GM21515 (cell line): ENCODE measurements around the gene SOWAHD.
"Not testable (repeated sequence)": the region's sequence is repeated elsewhere in the genome, so short reads cannot be mapped to it uniquely, and the experiment has no call there.

ENCODE experiments used
- ATAC-seq: cut with Tn5 transposase; IDR thresholded peaks from one replicate; pipeline ENCODE4 v1.9.1; 2021; ENCODE audit not compliant: unreplicated experiment

SOWAHD gene

DNA sequence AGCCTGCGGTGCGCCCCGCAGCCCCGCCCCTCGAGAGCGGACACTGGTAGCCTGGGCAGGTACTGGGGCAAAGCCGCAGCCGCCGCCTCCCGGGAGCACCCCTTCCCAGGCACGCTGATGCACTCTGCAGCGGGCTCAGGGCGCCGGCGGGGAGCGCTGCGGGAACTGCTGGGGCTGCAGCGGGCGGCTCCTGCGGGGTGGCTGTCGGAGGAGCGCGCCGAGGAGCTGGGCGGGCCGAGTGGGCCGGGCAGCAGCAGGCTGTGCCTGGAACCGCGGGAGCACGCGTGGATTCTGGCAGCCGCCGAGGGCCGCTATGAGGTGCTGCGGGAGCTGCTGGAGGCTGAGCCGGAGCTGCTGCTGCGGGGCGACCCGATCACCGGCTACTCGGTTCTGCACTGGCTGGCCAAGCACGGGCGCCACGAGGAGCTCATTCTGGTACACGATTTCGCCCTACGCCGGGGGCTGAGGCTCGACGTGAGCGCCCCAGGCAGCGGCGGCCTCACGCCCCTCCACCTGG is 401 bp downstream of the SOWAHD start:
- no peak for ATAC-seq

DNA sequence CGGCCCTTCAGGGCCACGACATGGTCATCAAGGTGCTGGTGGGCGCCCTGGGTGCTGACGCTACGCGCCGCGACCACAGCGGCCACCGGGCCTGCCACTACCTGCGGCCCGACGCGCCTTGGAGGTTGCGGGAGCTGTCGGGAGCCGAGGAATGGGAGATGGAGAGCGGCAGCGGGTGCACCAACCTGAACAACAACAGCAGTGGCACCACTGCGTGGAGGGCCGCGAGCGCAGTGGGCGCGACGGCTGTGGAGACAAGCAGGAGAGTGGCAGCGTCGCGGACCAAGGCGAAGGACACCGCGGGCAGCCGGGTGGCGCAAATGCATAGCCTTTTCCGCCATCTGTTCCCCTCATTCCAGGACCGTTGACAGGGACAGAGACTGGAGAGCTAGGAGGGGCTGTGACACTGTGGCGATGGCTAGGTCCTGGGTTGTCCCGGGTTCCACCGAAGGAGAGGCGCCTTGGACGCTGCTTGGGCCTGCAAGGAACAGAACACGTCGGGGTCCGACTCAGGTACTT is 919 bp downstream of the SOWAHD start:
- no peak for ATAC-seq

DNA sequence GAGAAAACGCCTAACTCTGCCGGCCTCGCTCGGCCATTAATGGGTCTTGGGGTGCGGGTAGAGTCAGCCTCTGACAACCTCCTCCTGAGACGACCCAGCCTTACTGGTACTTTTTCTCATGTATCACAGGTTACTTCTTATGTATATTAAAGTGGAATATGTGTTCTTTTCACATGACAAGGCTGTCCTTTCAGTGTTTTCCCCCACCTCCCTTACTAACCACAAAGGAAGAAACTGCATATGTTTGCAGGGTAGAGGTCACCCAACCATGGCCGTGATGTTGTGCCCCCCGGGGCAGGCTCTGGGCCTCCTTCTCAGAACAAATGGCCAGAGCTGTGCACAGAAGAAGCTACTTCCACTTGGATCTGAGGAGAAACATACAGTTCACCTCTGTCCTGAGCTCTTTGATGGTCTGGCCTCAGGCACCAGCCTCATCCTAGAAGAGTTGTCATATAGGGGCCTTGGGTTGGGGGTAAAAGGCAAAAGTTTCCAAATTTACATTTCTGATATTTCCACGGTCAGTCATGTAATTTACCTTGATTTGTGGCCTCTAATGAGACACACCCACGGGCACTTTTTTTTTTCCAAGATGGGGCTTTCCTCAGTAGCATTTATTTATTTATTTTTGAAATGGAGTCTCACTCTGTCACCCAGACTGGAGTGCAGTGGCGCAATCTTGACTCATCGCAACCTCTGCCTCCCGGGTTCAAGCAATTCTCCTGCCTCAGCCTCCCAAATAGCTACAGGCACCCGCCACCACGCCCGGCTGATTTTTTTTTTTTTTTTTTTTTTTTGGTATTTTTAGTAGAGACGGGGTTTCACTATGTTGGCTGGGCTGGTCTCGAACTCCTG is 1.9 kb downstream of the SOWAHD start:
- no peak for ATAC-seq

DNA sequence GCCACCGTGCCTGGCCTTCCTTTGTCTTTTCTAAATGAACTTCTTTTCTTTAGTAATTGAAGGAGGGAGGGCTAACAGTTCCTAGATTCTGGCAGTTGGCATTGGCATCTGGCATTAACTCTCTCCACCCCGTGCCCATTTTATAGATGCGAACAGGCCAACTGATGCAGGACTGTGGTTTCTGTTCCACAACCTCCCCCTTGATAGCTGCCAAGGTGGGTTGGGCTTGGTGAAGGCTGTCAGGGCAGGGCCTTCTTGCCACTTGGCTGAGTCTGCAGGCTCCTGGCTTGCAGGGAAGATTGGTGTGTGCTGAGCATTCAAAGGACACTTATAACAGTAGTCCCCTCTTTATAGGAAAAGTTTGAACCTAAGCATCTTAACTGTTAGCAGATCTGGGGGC is 4.3 kb downstream of the SOWAHD start:
- no peak for ATAC-seq

DNA sequence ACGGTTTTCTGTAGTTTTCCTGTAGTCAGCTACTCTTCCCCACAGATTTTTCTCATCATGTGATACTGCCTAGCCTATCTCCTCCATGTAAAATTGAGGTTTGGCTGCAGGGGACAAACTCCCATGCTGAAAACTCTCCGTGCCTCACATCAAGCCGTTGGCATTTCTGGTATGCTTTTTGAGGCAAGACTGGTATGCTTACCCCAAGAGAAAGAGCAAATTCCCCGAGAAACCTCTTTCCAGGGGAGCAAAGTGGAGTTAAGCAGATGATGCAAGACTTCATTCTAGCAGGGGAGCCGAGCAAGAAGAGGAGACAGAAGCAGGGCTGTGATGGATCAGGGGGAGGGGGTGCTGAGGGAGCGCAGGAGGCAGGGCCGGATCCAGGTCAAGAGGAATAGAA is 4.8 kb downstream of the SOWAHD start:
- ATAC-seq, result no peak

DNA sequence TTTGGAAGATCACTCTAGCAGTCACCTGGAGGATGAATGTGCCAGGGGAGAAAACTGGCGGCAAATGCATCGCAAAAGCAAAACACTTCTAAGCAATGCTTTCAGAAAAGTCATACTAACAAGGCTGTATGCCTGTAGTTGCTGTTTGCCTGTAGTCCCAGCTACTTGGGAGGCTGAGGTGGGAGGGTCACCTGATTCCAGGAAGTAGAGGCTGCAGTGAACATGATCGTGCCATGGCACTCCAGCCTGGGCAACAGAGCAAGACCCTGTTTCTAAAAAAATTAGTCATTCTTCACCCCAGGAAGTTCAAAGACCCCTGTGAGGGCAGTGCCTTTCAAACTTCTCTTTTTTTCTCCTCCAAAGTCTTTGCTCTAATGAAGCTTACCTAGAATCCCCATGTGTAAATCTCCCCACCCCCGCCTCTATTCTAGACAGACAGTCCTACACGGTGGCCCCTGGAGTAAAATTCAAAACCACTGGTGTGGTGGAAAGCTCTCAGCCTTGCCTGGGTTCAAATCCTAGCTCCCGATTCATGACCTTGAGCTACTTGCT is 5.5 kb downstream of the SOWAHD start:
- ATAC-seq, result no peak

DNA sequence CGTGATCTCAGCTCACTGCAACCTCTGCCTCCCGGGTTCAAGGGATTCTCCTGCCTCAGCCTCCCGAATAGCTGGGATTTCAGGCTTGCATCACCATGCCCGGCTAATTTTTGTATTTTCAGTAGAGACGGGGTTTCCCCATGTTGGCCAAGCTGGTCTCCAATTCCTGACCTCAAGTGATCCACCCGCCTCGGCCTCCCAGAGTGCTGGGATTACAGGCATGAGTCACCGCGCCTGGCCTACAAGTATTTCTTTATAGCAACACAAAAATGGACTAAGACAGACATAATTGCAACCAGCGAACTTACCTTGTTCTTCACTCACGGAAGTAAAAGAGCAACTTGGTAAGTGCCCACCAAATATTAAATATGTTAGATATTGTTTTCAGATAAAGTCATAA is 10.0 kb downstream of the SOWAHD start:
- ATAC-seq, result not testable (repeated sequence)

DNA sequence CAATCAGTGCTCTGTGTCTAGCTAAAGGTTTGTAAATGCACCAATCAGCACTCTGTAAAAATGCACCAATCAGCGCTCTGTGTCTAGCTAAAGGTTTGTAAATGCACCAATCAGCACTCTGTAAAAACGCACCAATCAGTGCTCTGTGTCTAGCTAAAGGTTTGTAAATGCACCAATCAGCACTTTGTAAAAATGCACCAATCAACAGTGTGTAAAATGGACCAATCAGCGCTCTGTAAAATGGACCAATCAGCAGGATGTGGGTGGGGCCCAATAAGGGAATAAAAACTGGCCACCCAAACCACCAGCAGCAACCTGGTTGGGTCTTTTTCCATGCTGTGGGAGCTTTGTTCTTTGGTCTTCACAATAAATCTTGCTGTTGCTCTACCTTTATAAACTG is 11.0 kb downstream of the SOWAHD start:
- not testable (repeated sequence) for ATAC-seq

DNA sequence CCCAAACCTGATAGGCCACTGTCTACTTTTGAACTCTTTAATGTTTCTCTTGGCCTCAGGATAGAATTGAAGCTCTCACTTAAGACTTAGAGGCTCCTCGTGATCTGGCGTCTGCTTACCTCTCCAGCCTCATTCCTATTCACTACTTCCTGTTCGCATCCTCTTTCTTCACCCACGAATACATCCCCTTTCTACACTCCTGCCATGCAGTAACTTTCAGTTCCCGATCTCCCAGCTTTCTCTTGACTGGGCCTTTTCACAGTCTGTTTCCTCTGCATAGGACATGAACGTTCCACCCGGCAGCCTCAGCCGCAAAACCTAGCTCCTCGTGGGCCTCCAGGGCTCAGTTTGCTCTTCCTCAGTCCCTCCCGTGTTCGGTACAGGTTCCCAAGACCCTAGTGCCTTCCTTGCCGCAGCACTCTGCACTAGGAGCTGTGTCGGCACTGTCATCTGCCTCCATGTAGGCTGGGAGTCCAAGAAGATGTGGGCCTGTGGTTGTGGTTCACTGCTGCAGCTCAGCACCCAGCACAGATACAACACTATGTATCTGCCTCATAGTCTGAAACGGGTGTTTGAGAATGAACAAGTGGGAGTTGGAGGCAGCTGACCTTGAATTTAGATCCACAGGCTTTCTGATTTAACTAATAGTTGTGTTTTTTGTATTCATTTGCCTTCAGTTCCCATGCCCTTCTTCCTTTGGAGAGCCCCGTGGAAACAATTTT is 17.3 kb downstream of the SOWAHD start:
- ATAC-seq, result no peak

DNA sequence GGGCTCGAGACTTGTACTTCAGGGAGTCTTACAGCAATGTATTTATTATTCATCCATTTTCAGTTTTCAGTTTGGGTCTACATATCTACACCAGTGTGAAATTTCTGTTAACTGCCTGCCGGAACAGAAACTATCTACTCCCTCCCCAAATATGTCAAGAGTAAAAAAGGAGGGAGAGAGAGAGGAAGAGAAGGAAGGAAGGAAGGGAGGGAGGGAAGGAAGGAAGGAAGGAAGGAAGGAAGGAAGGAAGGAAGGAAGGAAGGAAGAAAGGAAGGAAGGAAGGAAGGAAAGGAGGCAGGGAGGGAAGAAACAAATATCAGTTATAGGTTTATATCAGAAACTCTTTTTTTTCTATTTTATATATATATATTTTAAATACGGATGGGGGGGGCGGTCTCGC is 20.4 kb downstream of the SOWAHD start:
- ATAC-seq, result no peak

DNA sequence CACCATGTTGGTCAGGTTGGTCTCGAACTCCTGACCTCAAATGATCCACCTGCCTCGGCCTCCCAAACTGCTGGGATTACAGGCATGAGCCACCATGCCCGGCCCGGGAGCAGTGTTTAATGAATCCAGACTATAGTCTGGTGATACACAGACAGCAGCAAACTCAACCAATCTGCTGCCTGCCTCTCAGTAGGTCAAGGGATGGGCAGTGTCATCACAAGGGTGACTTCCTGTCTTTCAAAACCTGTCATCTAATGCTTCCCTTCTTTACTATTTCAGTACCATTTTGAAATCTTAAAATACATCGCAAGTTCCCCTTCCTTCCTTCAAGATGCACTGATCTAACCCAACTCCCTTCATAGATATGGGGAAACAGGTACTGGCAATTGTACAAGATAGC is 24.6 kb downstream of the SOWAHD start:
- no peak for ATAC-seq

DNA sequence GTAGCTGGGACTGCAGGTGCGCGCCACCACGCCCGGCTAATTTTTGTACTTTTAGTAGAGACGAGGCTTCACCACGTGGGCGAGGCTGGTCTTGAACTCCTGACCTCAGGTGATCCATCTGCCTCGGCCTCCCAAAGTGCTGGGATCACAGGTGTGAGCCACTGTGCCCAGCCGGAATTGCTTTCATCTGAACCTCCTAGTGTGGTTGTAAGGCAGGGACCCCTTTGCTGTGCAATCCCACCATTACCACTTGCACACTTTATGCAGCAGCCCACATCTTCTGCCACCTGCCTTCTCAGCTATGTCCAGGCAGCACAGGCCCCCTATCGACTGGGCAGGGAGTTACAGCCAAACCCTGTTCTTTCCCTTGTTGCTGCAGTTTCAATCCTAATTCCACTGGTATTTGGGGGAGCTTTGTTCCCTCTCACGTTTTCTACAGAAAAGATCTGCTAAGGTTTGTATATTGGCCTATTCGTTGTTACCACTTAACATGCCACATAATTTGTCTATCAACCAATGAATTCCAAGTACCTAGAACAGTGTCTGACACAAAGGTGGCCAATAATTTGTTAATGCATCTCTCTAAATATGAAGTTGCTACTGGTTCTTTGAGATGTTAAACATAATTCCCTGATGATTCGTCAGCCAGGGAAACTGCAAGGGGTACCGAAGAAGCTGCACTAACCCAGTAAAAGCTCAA is 26.5 kb downstream of the SOWAHD start:
- ATAC-seq, result no peak

DNA sequence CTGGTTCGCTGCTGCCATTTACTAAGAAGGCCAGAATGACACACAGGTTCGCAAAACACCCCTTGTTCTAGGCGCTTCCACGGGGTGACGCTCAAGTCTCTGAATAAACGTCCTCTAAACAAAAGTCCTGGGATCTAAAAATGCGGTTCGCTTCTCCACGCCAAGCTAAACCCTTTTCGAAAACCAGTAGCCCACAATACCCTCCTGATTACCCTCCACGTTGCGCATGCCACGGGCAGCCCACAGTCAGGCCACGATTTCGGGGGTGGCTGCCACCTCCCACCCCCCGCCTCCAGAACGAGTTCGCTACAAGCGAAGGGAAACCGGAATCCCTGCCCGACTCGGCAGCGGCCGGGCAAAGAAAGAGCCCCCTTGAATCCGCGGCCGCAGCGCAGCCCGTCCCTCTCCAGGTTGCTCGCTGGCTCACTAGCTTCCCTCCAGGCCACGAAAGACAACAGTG is 32.6 kb downstream of the SOWAHD start:
- ATAC-seq, result peak; percentile 16

DNA sequence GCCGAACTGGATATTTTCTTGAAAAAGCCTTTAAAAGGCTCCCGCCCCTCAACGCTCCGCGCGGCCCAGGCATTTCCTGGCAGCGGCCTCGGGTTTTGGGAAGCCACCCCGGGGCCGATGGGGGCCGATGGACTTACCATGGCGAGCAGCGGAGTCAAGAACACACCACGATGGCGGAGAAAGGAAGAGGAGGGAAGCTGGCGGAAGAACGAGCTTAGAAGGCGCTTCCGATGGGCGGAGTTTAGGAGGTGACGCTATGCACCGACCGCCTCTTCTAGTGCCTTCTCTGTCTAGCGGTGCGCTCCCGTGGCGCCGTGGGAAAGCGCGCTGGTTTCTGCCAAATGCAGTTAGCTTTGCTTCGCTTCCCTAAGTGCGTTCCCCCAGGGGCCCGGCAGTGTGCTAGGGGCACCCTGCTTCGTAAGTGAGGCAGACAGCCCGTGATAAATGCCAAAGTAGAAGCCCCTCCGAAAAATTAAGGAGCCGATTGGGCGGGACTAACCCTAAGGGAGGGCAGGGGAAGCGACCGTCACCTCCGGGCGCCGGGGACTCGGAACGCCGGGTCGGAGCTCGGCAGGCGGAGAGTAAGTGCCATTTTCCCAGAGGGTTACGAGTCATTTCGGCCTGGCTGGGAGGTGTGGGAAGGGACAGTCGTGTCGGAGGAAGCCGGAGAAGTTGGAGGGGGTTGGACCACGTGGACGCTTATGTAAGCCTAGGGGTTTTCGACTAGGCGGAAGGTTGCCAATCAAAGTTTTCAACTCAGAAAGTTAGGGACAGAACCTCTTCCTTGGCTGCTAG is 33.2 kb downstream of the SOWAHD start, which contains the start of gene RPL39:
Gene RPL39, minus strand, starts transcription at position 194 of the 795 bp plus-strand sequence. Its CDS starts 54 bp downstream, at position 140.
- ATAC-seq, result peak; percentile 92

DNA sequence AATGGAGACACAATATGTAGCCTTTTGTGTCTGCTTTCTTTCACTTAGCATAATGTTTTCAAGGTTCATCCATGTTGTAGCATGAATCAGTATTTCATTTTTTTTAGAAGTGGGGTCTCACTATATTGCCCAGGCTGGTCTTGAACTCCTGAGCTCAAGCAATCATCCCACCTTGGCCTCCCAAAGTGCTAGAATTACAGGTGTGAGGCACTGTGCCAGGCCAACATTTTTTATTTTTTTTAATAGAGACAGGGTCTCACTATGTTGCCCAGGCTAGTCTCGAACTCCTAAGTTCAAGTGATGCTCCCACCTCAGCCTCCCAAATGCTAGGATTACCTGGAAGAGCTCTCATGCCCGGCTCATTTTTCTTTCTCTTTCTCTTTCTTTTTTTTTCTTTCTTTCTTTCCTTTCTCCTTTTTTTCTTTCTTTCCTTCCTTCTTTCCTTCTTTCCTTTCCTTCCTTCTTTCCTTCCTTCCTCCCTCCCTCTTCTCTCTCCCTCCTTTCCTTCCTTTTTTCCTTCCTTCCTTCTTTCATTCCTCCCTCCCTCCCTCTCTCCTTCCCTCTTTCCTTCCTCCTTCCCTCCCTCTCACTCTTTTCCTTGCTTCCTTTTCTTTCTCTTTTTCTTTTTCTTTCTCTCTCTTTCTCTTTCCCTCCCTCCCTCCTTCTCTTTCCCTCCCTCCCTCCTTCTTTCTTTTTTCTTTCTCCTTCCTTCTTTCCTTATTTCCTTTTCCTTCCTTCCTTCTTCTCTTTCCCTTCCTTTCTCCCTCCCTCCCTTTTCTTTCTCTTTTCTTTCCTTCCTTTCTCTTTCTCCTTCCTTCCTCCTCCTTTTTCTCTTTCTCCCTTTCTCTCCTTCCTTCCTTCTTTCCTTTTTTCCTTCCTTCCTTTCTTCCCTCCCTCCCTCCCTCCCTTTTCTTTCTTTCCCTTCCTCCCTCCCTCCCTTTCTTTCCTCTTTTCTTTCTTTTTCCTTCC is 43.1 kb downstream of the SOWAHD start:
- no peak for ATAC-seq

DNA sequence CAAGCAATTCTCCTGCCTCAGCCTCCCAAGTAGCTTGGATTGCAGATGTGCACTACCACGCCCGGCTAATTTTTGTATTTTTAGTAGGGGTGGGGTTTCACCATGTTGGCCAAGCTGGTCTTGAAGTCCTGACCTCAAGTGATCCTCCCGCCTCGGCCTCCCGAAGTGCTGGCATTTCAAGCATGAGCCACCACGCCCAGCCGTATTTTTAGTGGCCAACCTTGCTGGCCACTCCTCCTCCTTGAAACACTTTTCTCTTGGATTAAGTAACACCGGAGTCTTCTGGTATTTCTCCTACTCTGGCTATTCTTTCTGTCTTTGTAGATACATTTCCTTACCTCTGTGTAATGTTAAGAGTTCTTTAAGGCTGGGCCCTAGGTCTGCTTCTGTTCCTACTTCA is 44.2 kb downstream of the SOWAHD start:
- no peak for ATAC-seq

DNA sequence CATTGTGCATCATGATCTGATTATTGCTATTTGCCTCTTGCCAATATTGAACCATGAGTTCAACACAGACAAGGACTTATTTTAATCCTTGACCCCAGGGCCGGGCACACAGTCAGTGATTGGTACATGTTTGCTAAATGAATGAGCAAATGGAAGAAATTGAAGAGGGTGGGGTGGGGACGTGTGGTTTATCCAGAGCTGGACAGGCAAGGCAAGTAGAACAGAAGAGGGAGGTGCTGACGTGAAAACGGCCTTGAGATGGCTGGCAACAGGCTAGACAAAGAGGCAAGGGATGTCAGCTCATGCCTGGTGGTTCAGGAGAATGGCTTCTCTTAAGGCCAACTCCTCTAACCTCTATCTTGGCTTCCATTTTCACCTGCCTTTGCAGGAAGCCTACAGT is 50.1 kb downstream of the SOWAHD start:
- ATAC-seq, result not testable (repeated sequence)

DNA sequence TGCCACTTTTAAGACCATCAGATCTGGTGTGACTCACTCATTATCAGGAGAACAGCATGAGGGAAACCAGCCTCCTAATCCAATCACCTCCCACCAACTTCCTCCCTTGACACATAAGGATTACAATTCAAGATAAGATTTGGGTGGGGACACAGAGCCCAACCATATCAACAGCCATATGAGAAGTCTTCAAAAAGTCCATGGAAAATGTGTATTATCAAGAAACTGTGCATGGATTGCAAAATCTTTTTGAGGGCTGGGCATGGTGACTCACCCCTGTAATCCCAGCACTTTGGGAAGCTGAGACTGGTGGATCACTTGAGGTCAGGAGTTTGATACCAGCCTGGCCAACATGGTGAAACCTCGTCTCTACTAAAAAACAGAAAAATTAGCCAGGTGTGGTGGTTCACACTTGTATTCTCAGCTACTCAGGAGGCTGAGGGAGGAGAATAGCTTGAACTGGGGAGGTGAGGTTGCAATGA is 50.8 kb downstream of the SOWAHD start:
- ATAC-seq, result no peak
